ENCODE measurements around the gene MICU1. TPM values are rescaled to one million over a fixed set of nuclear protein-coding genes. Genes with fewer than 3 reads are reported as not detected.

Gene MICU1
- total RNA-seq, 1 experiment from 2014 or later = 39.4 TPM

- no peak for TF ChIP-seq EZH2phosphoT487 (IDR thresholded peaks at IDR 0.05; ENCODE audit: borderline replicate concordance)
- no peak for TF ChIP-seq SP1 (IDR thresholded peaks at IDR 0.05; ENCODE audit: low read depth)
- ChIA-PET RAD21 (ENCODE audit: low non-redundant PET in 1 of 2, low total read pairs in 2 of 2, uncharacterized antibody in 2 of 2, unreplicated experiment in 2 of 2) (no interaction called here), CTCF (no interaction called here), POLR2A (no interaction called here)
- Histone ChIP-seq H3K79me2 (ENCODE audit: insufficient read depth, low read length) (peaks cover 13% of the 10 kb centered on the region; the same call in 1 of the 2 replicates), H3K9me2 (ENCODE audit: insufficient read depth) (no peaks in the 10 kb centered on the region), H4K20me1 (ENCODE audit: insufficient read depth) (no peaks in the 10 kb centered on the region), H3K27ac (ENCODE audit: low read depth, low read length) (no peak overlapping the region), H3K36me3 (ENCODE audit: control insufficient read depth in 1 of 2, insufficient read depth in 2 of 2, low read length in 2 of 2) (no peaks in the 10 kb centered on the region), H3K9ac (ENCODE audit: low read length) (no peak overlapping the region), H3K4me1 (ENCODE audit: control insufficient read depth in 1 of 2, insufficient read depth in 2 of 2, low read length in 2 of 2) (peaks cover 8% of the 10 kb centered on the region in 2 experiments; a peak in 3 of 4 replicates), H3K9me3 (ENCODE audit: control insufficient read depth in 1 of 2, insufficient read depth in 1 of 2, low read depth in 1 of 2, low read length in 2 of 2) (0 out of 4 replicates have a peak, but pooled peaks cover 0 to 3% of the 10 kb centered on the region in 2 experiments), H3K27me3 (ENCODE audit: insufficient read depth, low read length) (no peaks in the 10 kb centered on the region), H3K4me2 (ENCODE audit: low read length) (no peak overlapping the region), H3K4me3 (replicated peaks in 1 of 2; ENCODE audit: low read depth in 1 of 2, low read length in 2 of 2) (no peak overlapping the region), H2AFZ (ENCODE audit: low read depth, low read length, poor library complexity, severe bottlenecking) (no peak overlapping the region)
- no peak for ATAC-seq
- BruUV-seq (replicated peaks) = no TSS peak
- intact Hi-C loops (cut with micrococcal nuclease) = no loop called here
- no peak for DNase-seq (ENCODE audit: low read depth, low spot score)
Measured at GRCh38 chr10:72610466-72610865, 15.4 kb downstream of the MICU1 start.

GRCh38 chr10:72605122-72605521 is 20.8 kb downstream of the MICU1 start:
- DNase-seq (ENCODE audit: low read depth, low spot score) = no peak

More at GRCh38 chr10:72605122-72605521, 20.8 kb downstream of the MICU1 start:
- 0 out of 2 replicates have a peak, but pooled peaks cover 8% of the 10 kb centered on the region for H3K79me2 ChIP-seq (ENCODE audit: insufficient read depth, low read length)
- no peaks in the 10 kb centered on the region for H3K36me3 ChIP-seq (ENCODE audit: control insufficient read depth in 1 of 2, insufficient read depth in 2 of 2, low read length in 2 of 2)
- ATAC-seq = no peak
- H3K4me2 ChIP-seq (ENCODE audit: low read length) = no peak overlapping the region
- H4K20me1 ChIP-seq (ENCODE audit: insufficient read depth) = no peaks in the 10 kb centered on the region
- H3K27ac ChIP-seq (ENCODE audit: low read depth, low read length) = no peak overlapping the region
- intact Hi-C loops (cut with micrococcal nuclease) = no loop called here
- ChIA-PET POLR2A (no interaction called here), CTCF (no interaction called here), RAD21 (ENCODE audit: low non-redundant PET in 1 of 2, low total read pairs in 2 of 2, uncharacterized antibody in 2 of 2, unreplicated experiment in 2 of 2) (no interaction called here)
- no peak overlapping the region for H2AFZ ChIP-seq (ENCODE audit: low read depth, low read length, poor library complexity, severe bottlenecking)
- no TSS peak for BruUV-seq (replicated peaks)
- H3K9ac ChIP-seq (ENCODE audit: low read length) = no peak overlapping the region
- no peaks in the 10 kb centered on the region for H3K27me3 ChIP-seq (ENCODE audit: insufficient read depth, low read length)
- peaks cover 0 to 8% of the 10 kb centered on the region in 2 experiments; a peak in 2 of 4 replicates for H3K4me1 ChIP-seq (ENCODE audit: control insufficient read depth in 1 of 2, insufficient read depth in 2 of 2, low read length in 2 of 2)
- no peaks in the 10 kb centered on the region for H3K9me3 ChIP-seq (ENCODE audit: control insufficient read depth in 1 of 2, insufficient read depth in 1 of 2, low read depth in 1 of 2, low read length in 2 of 2)
- no peaks in the 10 kb centered on the region for H3K9me2 ChIP-seq (ENCODE audit: insufficient read depth)
- H3K4me3 ChIP-seq (replicated peaks in 1 of 2; ENCODE audit: low read depth in 1 of 2, low read length in 2 of 2) = no peak overlapping the region
- TF ChIP-seq SP1 (IDR thresholded peaks at IDR 0.05; ENCODE audit: low read depth) (no peak), REST (IDR thresholded peaks at IDR 0.05; ENCODE audit: low read depth) (no peak), RAD21 (IDR thresholded peaks at IDR 0.05; ENCODE audit: low read depth) (no peak), ZFX (IDR thresholded peaks at IDR 0.05) (no peak), YY1 (IDR thresholded peaks at IDR 0.05; ENCODE audit: extremely low read depth, insufficient replicate concordance, low read depth, low read length) (no peak), TCF7L2 (IDR thresholded peaks at IDR 0.05; ENCODE audit: borderline replicate concordance, extremely low read depth, insufficient read depth, insufficient read length) (no peak), JUND (IDR thresholded peaks at IDR 0.05) (no peak), POLR2A (IDR thresholded peaks at IDR 0.05; ENCODE audit: borderline replicate concordance, extremely low read depth, insufficient read depth, insufficient read length) (no peak), EGR1 (IDR thresholded peaks at IDR 0.05; ENCODE audit: low read depth) (no peak), EZH2phosphoT487 (IDR thresholded peaks at IDR 0.05; ENCODE audit: borderline replicate concordance) (no peak)

Measured in HCT116 (cell line).